Gastroesophageal sphincter (tissue), 3 donors: ENCODE results near the gene LRRC63.

Experiments used
- EP300 ChIP-seq: sonication (generic); formaldehyde crosslinking; IDR thresholded peaks from one replicate; pipeline ENCODE4 v1.6.1; 2017; ENCODE audit warnings: antibody characterized with exemption, mild to moderate bottlenecking
- POLR2A ChIP-seq, 2 donors: fragments of 450-650 bp; IDR thresholded peaks; one replicate each; pipeline ENCODE4 v1.6.1; 2017; ENCODE audit warnings: antibody characterized with exemption in 2 of 2, mild to moderate bottlenecking in 2 of 2, moderate library complexity in 1 of 2
- POLR2AphosphoS5 ChIP-seq: sonication (generic); formaldehyde crosslinking; IDR thresholded peaks from one replicate; pipeline ENCODE4 v1.6.1; 2017; ENCODE audit warnings: antibody characterized with exemption
- TF ChIP-seq, protein P1 (sequence below), 4 experiments: fragments of 200-600 bp in 2 of 4; fragments of 450-650 bp in 2 of 4; sonication (generic) in 1 of 4; IDR thresholded peaks; one replicate each; pipeline ENCODE4 v1.5.1; 2017 to 2019; ENCODE audit warnings: antibody characterized with exemption in 4 of 4, mild to moderate bottlenecking in 2 of 4, moderate library complexity in 2 of 4

DNA sequence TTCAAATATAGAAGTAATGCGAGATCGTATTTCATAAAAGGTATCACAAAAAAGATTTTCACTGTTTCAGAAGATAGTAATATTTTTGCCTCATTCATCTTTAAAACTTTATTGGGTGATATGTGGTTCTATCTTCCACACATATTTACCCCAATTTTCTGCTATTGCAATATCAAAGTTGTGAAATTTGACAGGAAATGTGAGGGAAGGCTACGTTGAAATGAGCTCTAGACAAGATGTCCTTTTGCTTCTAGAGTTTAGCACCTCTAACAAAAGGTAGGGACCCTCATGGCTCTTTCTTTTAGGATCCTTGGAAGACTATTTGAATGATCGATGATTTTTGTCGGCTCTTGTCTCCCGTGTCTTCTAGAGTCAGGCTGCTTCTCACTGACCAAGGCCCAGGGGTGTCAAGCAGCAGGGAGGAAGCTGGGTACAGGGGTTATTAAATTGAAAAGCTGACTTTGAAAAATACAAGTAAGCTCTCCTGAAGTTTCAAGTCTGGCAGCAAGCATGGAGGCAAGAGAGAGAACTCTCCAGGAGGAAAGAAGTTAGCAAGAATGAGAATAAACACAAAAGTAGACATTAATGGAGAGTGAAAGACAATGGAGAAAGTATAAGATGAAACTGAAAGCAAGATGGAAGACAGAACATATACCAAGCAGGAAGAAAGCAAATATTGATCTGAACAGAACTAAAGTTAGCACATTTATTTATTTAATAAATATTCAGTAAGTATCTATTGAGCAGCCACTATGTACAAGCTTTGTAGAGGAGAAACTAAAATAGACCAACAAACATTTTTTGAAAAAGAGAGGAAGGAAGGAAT lies 101.9 kb downstream of the LRRC63 start:
- TF ChIP-seq, protein P1, sequence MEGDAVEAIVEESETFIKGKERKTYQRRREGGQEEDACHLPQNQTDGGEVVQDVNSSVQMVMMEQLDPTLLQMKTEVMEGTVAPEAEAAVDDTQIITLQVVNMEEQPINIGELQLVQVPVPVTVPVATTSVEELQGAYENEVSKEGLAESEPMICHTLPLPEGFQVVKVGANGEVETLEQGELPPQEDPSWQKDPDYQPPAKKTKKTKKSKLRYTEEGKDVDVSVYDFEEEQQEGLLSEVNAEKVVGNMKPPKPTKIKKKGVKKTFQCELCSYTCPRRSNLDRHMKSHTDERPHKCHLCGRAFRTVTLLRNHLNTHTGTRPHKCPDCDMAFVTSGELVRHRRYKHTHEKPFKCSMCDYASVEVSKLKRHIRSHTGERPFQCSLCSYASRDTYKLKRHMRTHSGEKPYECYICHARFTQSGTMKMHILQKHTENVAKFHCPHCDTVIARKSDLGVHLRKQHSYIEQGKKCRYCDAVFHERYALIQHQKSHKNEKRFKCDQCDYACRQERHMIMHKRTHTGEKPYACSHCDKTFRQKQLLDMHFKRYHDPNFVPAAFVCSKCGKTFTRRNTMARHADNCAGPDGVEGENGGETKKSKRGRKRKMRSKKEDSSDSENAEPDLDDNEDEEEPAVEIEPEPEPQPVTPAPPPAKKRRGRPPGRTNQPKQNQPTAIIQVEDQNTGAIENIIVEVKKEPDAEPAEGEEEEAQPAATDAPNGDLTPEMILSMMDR (IDR thresholded peaks at IDR 0.05): no peak
- TF ChIP-seq POLR2A (IDR thresholded peaks at IDR 0.05): no peak
- TF ChIP-seq POLR2AphosphoS5: no peak
- no peak for TF ChIP-seq EP300
